Testis (tissue), 2 donors: Measurements from ENCODE around the gene RNF121.
"Not testable (repeated sequence)": the region's sequence is repeated elsewhere in the genome, so short reads cannot be mapped to it uniquely, and the experiment has no call there.

Experiments
- CTCF ChIP-seq, 3 experiments: fragments of 450-650 bp in 2 of 3; fragments of 200-600 bp in 1 of 3; sonication (generic) in 1 of 3; IDR thresholded peaks; one replicate each; pipeline ENCODE4 v1.5.1; 2016 to 2019; ENCODE audit warnings: antibody characterized with exemption in 3 of 3, mild to moderate bottlenecking in 2 of 3, moderate library complexity in 1 of 3
- POLR2A ChIP-seq: fragments of 450-650 bp; IDR thresholded peaks from one replicate; pipeline ENCODE4 v1.6.1; 2017; ENCODE audit warnings: antibody characterized with exemption, mild to moderate bottlenecking, moderate library complexity

GRCh38 chr11:71889181-71889872, 39.5 kb upstream of the RNF121 start:
- TF ChIP-seq CTCF (IDR thresholded peaks at IDR 0.05); POLR2A: not testable (repeated sequence)
